Stimulated activated CD4-positive, alpha-beta T cell treated with anti-CD3 and anti-CD28 coated beads, Interleukin-15, amount 100 ng/mL, for 24 hours (primary cell): ENCODE data around the gene CIDEA.

ENCODE experiments used
- DNase-seq: peaks from one replicate; pipeline ENCODE4 v3.0.0-alpha.2; 2020

The CIDEA gene

DNA sequence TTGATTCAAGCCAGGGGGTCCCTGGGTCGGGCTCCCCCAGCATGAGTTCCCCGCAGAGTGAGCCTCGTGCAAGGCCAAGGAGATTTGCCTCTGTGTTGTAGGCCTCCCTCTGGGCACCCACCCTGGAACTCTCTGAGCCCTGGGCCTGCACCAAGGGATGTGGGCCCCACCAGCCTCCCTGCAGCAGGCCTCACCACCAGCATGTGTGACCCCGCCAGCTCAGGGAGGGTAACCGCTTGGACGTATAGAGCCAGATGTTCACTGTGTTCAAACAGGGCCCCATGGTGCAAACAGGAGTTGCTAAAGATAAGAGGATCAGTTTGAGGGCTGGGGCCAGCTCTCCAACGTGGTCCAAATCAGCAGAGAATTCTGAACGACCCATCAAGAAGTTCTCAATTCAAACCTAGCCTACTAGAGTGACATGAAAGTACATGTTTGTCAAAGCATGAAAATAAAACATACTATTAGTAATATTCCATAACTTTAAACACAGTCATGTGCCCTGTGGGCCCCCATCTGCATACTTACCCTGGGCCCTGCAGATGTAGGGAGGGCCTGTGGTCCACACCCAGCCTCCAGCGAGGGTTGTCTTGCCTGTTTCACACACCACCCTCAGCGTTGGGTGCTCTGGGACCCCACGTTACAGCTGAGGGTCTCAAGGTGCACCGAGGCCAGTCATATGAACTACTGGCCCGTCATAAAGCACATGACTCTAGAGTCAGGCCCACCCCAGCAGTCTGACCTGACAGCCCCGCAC, 48.4 kb downstream of the CIDEA start:
- DNase-seq: no peak

DNA sequence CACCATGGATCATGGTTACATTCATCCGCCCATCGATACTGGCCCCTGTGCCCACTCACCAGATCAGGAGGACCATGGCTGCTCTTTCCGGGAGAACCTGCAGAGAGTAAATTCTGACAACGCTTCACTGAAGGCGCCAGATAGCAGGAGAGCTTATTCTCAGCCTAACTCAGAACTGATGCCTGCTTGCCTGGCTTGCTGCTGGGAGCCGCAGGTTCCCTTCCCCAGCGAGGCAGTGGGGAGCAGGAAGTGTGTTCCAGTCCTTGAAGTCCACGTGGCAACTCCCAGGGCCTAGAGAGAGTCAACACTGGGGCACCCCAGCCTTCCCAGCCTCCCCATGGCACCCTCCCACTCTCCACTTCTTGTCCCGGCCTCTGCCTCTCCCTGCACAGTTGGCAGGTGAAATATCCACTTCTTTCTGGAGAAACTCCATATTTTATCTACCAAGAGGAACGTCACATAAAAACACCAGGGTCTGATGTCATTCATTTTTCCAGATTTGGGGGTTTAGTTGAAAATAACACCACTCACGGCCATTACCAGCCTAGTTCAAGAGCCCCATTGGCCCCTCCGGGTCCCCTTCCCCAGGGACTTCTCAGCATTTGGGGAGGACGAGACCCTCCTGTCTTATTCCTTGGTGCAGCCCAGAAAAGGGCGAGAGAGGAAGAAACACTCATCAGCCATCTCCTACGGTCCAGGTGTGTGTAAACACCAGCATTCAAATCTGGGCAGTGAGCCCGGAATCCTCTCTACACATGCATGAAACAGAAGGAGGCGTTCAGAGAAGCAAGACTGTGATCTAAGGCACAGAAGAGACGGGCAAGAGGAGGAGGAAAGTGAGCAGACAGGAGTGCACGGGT, 50.4 kb downstream of the CIDEA start:
- no peak for DNase-seq

DNA sequence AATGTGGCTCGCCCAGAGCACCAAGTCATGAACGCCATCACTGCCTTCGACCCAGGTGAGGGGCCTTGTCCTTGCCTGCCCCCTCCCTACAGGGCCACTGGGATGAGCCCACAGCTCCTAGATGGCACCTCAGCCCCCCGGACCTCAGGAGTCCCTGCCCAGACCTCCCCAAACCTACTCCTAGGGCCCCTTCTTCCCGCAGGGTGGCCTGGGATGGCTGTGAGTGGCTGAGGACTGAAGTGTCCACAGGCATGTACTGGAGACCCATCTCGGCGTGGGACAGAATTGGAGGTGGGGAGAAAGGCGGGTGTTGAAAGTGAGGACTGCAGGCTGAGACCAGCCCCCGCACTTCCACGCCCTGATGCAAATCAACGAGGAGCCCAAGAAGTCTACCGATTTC, 51.0 kb downstream of the CIDEA start:
- no peak for DNase-seq

DNA sequence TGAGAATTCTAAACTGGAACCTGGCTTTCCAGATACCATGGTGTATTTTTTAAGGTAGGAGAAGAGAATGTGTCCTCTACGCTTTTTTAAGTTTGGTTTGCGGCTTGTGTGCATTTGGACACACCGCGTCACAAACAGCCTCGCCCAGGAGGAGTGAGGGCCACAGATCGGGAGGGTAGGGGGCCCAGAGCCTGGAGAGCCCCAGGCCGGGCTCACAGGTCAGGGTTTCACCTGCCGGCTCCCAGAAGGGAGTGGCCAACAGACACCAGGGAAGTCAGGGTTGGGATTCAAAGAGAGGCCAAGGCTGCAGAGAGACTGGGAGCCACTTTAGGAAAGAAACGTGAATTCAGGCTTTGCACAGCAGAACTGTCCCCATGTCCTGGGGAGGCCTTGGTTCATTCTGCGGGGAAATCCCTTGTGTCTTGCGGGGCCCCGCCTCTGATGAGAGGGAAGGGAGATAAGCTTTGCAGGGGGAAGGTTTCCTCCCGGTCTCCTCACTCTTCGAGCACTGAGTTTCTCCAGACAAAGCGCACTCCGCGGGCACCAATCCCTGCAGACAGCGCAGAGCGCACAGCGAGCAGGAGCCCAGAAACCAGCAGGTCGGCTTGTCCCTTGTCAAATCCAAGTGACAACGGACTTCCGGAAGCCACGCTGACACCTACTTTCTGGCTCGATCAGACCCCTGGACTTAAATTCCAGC, 51.9 kb downstream of the CIDEA start:
- no peak for DNase-seq

DNA sequence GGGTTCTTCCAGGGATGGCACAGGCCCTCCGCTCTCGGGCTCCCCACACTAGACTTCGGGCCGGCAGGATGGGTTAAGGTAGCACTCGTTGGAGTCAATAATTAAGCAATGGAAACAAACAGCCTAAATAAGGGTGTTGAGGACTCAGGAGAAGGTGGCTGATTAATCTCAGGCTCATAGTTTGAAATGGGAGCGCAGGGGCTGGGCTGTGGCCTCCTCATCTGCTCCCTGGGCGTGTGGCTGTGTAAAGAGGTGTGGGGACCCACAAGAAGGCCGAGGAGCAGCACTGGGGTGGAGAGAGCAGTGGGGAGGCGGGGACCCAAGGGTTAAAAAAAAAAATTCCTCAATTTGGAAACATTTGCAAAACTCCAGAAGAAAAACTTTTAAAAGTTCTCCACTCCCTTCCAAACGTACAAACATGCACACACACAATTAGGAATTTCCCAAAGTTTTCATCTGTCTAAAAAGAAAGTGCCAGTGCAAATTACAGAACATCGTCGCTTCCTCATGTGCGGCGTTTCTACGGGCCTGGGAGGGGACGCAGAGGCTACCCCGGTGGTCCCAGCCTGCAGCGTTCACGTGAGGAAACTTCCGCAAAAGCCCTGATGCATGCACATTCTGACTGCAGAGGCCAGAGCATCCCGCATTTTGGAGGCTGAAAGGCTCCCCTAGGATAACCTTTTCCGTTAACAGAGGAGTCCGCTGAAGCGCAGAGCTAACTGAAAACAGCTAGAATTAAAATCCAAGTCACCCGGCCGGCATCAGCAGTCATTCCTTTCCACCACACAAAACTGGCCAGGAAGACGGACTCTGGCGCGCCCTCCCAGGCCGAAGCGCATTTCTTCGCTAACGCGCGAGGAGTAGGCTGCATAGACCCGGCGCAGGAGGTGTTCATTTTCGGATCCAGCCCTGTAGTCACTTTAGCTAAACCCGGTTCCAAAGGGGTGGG, 52.9 kb downstream of the CIDEA start:
- DNase-seq: peak; percentile 15

DNA sequence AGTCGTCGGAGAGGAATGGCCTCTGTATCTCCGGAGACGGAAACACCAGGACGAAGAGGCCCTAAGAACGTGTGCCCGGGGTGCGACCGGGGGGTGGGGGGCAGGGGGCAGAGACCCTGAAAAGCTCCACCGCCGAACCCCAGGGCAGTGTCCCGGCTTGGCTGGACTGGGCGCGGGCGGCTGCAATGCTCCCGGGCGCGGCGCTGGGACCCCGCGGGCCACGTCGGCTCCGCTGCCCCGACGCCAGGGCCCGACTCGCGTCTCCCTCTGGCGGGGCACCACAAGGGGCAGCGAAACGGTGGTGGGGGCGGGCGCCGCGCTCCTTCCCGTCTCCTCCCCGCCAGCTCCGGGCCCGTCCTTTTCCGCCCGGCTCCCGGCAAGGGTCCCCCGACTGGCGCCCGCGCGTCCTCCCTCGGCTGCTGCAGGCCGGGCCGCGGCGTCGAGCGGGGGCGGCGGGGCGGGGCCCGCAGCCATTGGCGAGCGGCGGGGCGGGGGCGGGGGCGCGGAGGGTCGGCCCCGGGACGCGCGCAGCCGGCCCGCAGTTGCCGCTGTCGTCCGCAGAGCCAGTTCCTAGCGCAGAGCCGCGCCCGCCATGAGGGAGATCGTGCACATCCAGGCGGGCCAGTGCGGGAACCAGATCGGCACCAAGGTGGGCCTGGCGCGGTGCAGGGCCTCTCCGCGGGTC, 53.7 kb downstream of the CIDEA start, which contains the start of gene TUBB6:
Gene TUBB6, plus strand, starts transcription at position 541 of the 685 bp plus-strand sequence. Its CDS starts 52 bp downstream, at position 593.
- peak; percentile 59 for DNase-seq

DNA sequence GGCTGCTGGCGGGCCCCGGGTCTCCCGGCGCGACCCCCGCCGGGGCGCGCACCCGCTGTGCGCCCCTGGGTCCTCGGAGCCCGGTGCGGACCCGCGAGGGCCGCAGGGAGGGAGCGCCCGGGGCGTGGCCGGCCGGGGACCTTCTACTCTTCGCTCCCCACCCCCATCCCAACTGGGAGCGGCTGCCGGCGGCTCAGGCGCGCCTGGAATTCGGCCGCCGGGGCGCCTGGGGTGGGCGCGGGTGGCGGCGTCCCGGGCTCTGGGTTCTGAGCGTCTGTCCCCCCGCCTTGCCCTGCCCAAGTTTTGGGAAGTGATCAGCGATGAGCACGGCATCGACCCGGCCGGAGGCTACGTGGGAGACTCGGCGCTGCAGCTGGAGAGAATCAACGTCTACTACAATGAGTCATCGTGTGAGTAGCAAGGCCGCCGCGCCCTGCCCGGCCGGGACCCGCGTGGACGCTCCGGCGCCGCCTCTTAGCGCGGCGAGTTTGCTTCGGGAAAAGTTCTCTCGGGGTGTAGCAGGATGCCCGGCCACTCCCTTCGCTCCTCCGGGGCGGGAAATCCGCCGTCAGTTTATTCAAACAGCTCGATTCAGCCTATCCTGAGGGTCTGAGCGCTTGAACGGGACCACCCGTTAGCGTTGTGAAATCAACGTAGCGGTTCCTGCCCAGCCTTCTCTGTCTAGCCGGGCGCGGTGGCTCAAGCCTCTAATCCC, 54.4 kb downstream of the CIDEA start:
- peak; percentile 56 for DNase-seq

DNA sequence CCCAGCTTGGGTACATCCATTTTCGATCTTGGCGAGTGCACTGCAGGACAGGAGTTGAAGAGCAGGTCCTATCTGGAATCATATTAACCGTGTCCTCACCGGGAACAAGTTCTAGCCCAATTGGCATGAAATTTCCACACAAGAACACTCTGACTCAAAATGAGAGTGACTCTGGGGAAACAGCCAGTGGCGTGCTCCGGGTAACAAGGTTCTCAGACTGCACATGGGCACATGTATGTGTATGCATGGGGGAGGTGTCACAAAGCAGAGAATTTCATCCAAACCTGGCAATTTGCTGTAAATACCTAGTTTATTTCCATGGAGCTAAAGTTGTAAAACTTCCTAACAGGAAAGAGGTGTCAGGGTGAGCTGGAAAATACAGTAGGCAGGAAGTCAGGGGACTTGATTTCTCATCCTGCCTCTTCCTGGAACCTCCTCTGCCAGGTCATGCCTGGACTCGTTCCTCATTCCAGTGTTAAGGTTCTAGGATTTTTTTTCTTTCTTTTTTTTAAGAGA, 55.6 kb downstream of the CIDEA start:
- DNase-seq: no peak

DNA sequence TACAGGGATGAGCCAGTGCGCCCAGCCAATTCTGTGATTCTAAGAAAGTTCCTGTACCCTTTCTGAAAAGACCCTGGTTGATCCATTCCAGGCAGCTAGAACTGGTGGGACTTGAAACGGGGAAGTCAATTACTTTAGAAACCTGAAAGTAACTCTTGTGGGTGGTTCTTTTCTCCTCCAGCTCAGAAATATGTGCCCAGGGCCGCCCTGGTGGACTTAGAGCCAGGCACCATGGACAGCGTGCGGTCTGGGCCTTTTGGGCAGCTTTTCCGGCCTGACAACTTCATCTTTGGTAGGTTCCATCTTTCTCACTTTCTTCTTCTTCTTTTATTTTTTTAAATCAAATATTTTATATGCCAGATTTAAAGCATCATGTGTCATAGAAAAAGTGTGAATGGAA, 56.6 kb downstream of the CIDEA start:
- DNase-seq: no peak

DNA sequence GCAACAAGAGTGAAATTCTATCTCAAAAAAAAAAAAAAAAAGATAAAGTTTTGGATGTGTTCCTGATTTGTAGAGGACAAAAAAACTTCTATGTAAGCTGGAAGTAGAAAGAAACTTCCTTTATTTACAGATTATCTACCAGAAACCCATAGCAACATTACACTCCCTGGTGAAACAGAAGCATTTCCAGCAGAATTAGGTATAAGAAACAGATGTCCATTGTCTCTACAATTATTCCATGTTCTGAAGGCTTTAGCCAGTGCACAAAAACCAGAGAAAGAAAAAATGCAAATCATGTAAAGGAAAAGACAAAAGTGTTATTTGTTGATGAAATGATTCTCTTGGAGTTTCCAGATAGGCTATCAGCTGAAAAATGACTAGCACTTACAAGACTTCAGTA, 58.8 kb downstream of the CIDEA start:
- no peak for DNase-seq

DNA sequence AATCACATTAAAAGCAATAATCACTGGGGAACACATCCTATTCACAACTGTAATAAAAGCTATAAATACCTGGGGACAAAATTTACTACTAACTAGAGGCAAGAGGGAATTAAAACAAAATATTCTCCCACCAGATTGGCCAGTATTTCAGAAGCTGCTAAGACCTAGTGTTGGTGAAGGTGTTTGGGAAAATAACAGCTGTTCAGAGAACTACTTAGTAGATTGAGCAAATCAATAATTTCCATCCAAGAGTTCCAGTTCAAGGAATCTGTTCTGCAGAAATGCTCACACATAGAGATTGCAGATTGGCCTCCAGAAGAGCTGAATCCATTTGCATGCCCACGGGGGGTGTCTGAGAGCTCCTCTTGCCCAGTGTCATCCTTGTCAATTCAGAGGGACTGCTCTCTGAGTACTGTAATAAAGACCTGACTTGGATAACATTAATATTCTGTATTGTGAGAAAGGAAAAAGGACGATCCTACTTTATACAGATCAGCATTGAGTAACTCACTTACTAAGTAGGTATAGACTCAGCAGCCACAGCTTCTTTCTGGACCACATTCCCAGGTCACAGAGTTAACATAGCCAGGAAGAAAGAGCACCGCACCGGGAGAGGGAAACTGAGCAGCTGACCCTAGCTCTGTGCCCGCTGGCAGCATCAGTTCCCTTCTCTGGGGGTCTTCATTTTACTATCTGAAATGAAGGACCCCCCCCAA, 59.5 kb downstream of the CIDEA start:
- no peak for DNase-seq

DNA sequence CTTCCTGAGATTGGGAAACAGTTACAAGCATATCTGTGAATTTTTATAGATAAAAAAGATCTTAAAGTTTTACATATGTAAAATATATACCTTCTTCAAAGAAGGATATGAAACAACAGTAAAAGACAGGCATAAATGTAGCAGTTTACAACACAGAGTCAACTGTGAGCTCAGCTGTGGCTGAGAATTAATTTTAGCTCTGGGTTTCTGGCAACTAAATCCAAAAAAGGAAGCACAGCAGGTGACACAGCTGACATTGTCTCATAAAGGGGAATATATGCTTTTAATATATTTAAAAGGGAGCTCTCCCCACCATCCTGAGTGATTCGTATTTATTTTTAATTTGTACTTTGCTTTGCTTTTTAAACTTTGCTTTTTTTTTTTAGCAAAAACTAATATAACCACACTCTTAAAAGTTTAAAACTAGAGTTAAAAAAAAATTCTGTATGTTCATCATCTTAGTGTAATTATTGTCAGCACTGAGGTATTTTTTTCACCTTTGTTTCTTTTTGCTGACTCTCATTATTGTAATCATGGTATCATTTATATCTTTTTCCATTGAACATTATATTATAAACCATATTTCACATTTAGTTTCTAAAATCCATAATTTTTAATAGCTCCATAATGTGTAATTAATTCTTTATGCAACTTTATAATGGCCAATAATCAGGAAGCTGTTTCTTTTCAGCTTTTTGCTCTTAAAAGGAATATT, 60.6 kb downstream of the CIDEA start:
- no peak for DNase-seq

DNA sequence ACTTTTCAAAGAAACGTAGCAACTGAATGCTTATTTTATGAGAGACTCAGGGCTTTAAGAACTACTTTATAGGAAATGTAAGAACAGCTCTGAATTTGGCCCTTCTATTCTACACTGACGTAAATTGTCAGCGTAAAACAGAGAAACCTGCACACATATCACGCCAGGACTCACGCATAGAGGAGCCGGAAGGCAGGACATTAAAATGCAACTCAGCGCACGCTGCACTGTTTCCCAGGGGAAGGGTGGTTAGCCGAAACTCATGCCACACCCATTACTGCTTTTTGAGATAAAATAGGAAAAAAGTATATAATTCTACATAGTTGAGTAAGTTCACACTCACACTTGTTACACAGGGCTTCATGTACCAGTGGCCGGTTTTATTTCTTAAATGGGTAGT, 61.3 kb downstream of the CIDEA start:
- DNase-seq: no peak

DNA sequence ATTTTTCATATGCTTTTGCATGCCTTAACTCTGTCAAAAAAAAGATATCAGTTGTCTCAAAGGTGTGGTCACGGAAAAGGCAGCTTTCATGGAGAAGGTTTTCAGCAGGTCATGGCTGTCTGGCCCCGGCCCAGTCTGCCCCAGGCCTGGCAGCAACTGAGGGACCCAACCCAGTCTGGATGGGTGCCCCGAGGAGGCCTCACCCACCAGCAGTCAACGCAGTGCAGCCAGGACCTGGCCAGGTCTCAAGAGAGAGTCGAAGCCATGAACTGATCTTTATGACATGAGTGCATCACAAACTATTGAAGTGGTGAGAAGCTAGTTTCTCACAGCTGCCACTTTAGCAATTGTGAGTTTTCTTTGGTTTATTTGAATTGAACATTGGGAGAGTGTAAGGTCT, 61.8 kb downstream of the CIDEA start:
- no peak for DNase-seq

DNA sequence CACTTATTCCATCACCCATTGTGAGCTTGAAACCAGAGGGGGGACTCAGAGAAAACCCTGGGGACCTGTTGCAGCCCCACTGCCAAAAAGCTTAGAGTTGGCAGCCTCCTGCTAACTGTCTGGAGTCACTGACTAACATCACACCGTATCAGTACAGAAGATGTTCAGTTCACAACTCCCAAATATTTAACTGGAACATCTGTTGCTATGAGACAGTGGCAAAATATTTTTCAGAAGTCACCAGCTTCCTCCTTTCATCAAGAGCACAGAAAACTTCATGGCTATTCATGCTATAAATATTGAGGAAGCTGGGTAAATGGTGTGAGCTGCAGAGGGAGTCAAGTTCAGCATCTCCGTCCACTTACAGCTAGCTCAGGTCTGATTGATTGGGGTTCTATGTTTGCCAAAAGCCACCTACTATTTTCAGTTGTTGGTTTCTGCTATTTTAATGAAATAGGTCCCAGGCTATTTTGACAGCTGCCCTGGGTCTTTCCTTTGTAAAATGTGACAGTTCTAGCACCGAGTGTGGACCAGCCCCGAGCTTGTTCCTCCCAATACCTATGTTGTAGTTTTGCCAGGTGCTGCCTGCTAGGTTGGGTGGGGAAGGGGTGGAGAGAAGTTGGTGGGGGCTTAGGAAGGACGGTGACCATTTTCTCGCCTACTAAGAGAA, 63.6 kb downstream of the CIDEA start:
- DNase-seq: no peak

DNA sequence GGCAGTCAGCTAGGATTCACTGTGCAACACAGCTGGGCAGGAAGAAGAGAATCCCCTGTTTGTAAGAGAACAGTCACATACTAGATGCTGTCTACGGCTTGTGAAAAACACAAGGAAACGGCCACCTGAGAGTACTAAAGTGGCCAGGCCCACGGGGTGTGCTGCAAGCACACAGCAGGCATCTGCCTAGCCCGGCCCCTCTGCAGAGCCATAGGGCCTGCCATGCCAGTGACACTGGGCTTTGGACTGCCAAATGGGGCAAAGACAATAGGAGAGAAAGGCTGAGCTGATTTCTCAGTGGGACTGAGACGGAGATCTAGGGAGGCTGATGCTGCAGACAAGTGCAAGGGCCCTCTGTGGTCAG, 64.2 kb downstream of the CIDEA start:
- DNase-seq: no peak

DNA sequence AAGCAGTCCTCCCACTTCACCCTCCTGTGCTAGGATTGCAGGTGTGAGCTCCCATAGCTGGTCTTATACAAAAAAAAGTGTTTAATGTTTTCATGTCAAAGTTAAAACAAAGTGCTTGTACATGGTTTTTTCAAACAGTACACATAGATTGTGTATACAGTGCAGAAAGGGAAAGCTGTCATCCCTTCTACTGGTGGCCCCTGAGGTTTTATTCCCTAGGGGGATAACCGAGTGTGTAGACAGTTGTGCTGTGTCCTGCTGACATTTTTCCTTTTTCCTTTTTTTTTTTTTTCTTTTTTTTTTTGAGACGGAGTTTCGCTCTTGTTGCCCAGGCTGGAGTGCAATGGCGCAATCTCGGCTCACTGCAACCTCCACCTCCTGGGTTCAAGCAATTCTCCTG, 64.7 kb downstream of the CIDEA start:
- no peak for DNase-seq

DNA sequence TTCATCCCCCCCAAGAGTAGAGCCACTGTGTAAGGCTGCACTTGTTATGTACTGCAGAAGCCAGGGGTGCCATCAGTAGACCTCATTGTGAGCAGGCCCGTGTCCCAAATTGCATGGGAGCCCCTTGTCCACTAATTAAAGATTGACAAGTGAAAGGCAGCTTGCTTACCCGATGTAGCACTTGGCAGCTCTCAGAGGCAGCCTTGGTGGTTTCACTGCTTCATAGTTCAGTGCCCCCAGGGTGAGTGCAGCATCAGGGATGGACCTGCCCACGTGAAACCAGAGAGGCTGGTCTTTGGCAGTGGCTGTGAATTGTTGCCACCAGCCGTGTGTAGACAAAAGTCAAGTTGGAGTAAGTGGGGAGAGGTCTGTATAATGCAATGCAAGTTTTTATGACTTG, 67.2 kb downstream of the CIDEA start:
- DNase-seq: no peak
